PC-9 (cell line): ENCODE measurements around the gene SLC52A3. TPM values are rescaled to one million over a fixed set of nuclear protein-coding genes. Genes with fewer than 3 reads are reported as not detected.

Source experiments
- BruUV-seq: library from RNA; stranded (reverse); fragments of 400-500 nt; replicated peaks from 2 replicates; lab custom pipeline; 2021; lab: Mats Ljungman, UMichigan
- CTCF ChIA-PET: fragments of 300-600 bp; sonication (Branson Sonifier 250); formaldehyde crosslinking; loops from one replicate; lab custom pipeline; 2022; ENCODE audit warnings: antibody characterized with exemption; lab: Charles Lee
- POLR2A ChIA-PET: fragments of 300-600 bp; sonication (Branson Sonifier 250); formaldehyde crosslinking; loops from one replicate; lab custom pipeline; 2022; ENCODE audit warnings: antibody characterized with exemption; ENCODE audit not compliant: unreplicated experiment; lab: Charles Lee
- DNase-seq, 2 experiments: peaks; one replicate each; pipeline versions ENCODE4 v3.0.0 to v3.0.0-alpha.2; 2015 to 2022; ENCODE audit warnings: mixed read lengths in 1 of 2
- H2AFZ ChIP-seq: fragments of 200-600 bp; sonication (generic); 2 replicates; pipeline ENCODE4 v1.8.1; 2017; ENCODE audit warnings: antibody characterized with exemption
- H3F3A ChIP-seq: fragments of 200-600 bp; sonication (generic); 2 replicates; pipeline ENCODE4 v1.8.1; 2017; ENCODE audit warnings: antibody characterized with exemption, mild to moderate bottlenecking, low read depth; ENCODE audit not compliant: insufficient read depth
- H3K27ac ChIP-seq: fragments of 200-600 bp; sonication (generic); 2 replicates; pipeline ENCODE4 v1.6.1; 2016; ENCODE audit warnings: mixed run types
- H3K27me3 ChIP-seq: fragments of 200-600 bp; sonication (generic); 2 replicates; pipeline ENCODE4 v1.6.1; 2016; ENCODE audit warnings: low read depth, mixed run types; ENCODE audit not compliant: insufficient read depth
- H3K36me3 ChIP-seq: fragments of 200-600 bp; sonication (generic); 2 replicates; pipeline ENCODE4 v1.6.1; 2016; ENCODE audit warnings: low read depth, mixed run types
- H3K4me1 ChIP-seq: fragments of 200-600 bp; sonication (generic); replicated peaks from 2 replicates; pipeline ENCODE4 v1.6.1; 2016; ENCODE audit warnings: mixed run types; ENCODE audit not compliant: insufficient read depth
- H3K4me2 ChIP-seq: fragments of 200-600 bp; sonication (generic); 2 replicates; pipeline ENCODE4 v1.6.1; 2017; ENCODE audit warnings: mixed run types
- H3K4me3 ChIP-seq: fragments of 200-600 bp; sonication (generic); 2 replicates; pipeline ENCODE4 v1.6.1; 2016; ENCODE audit warnings: mixed run types
- H3K79me2 ChIP-seq: fragments of 200-600 bp; sonication (generic); 2 replicates; pipeline ENCODE4 v1.6.1; 2017; ENCODE audit warnings: low read depth, mixed run types
- H3K9me2 ChIP-seq: fragments of 200-600 bp; sonication (generic); 2 replicates; pipeline ENCODE4 v1.8.1; 2017; ENCODE audit warnings: mild to moderate bottlenecking; ENCODE audit not compliant: insufficient read depth
- H3K9me3 ChIP-seq: fragments of 200-600 bp; sonication (generic); 2 replicates; pipeline ENCODE4 v1.8.1; 2016; ENCODE audit warnings: low read depth; ENCODE audit not compliant: insufficient read depth
- H4K20me1 ChIP-seq: fragments of 200-600 bp; sonication (generic); 2 replicates; pipeline ENCODE4 v1.8.1; 2017; ENCODE audit not compliant: insufficient read depth
- CTCF ChIP-seq: fragments of 200-600 bp; sonication (generic); conservative IDR thresholded peaks from 2 replicates; pipeline ENCODE4 v1.6.1; 2017; ENCODE audit warnings: mixed run types, antibody characterized with exemption, mild to moderate bottlenecking, moderate library complexity
- EZH2 ChIP-seq: fragments of 200-600 bp; sonication (generic); IDR thresholded peaks from 2 replicates; pipeline ENCODE4 v1.8.0; 2017; ENCODE audit warnings: antibody characterized with exemption, low read depth
- intact Hi-C: fragments of 100-400 bp; cut with micrococcal nuclease; formaldehyde crosslinking; loops from one replicate; pipeline ENCODE4 v1.10.0; 2022; ENCODE audit not compliant: unreplicated experiment
- total RNA-seq: library from RNA; stranded (reverse); gene quantifications from 2 replicates; pipeline ENCODE4 v1.2.3, GENCODE V29; 2021

The SLC52A3 gene
- total RNA-seq, 1 experiment from 2014 or later = 6.9 TPM

- H3F3A ChIP-seq = no peaks in the 10 kb centered on the region
- no TSS peak for BruUV-seq
- peaks cover 2% of the 10 kb centered on the region; the same call in 1 of the 2 replicates for H3K9me3 ChIP-seq
- no peaks in the 10 kb centered on the region for H3K79me2 ChIP-seq
- no peaks in the 10 kb centered on the region for H4K20me1 ChIP-seq
- H3K36me3 ChIP-seq = no peaks in the 10 kb centered on the region
- H3K27ac ChIP-seq = no peak overlapping the region
- DNase-seq = no peak
- intact Hi-C loops = no loop called here
- H3K4me1 ChIP-seq = no peaks in the 10 kb centered on the region
- TF ChIP-seq EZH2 (no peak), CTCF (no peak)
- CTCF ChIA-PET = no interaction called here
- POLR2A ChIA-PET = interaction anchor here (0.6 kb wide), 1 partner anchor 396 kb away, joined by 4 read pairs; no protein-coding TSS in a partner anchor
- no peaks in the 10 kb centered on the region for H3K9me2 ChIP-seq
- H3K4me3 ChIP-seq = no peak overlapping the region
- H3K4me2 ChIP-seq = no peak overlapping the region
- H3K27me3 ChIP-seq = peaks cover 37% of the 10 kb centered on the region
- H2AFZ ChIP-seq = no peak overlapping the region
Observed at GRCh38 chr20:714453-714852, 53.8 kb downstream of the SLC52A3 start.

GRCh38 chr20:711576-711975 lies 56.7 kb downstream of the SLC52A3 start:
- CTCF ChIA-PET = no interaction called here
- Histone ChIP-seq H3K4me2 (no peak overlapping the region), H3K9me2 (no peaks in the 10 kb centered on the region), H3K4me1 (no peaks in the 10 kb centered on the region), H4K20me1 (no peaks in the 10 kb centered on the region), H3K36me3 (no peaks in the 10 kb centered on the region), H3K27me3 (peaks cover 19% of the 10 kb centered on the region; the same call in 1 of the 2 replicates), H3K79me2 (no peaks in the 10 kb centered on the region), H3K9me3 (peaks cover 2% of the 10 kb centered on the region; the same call in 1 of the 2 replicates), H3F3A (no peaks in the 10 kb centered on the region), H3K27ac (no peak overlapping the region), H2AFZ (no peak overlapping the region), H3K4me3 (no peak overlapping the region)
- BruUV-seq = no TSS peak
- TF ChIP-seq CTCF = no peak
- TF ChIP-seq EZH2 = no peak
- POLR2A ChIA-PET = no interaction called here
- intact Hi-C loops = no loop called here
- no peak for DNase-seq

GRCh38 chr20:710780-711450 lies 57.4 kb downstream of the SLC52A3 start:
- Histone ChIP-seq H3K4me3 (no peak overlapping the region), H3K27ac (no peak overlapping the region), H3K4me1 (no peaks in the 10 kb centered on the region), H2AFZ (no peak overlapping the region), H3K27me3 (peaks cover 20% of the 10 kb centered on the region; the same call in 1 of the 2 replicates), H4K20me1 (no peaks in the 10 kb centered on the region), H3F3A (no peaks in the 10 kb centered on the region), H3K9me3 (peaks cover 2% of the 10 kb centered on the region; the same call in 1 of the 2 replicates), H3K79me2 (no peaks in the 10 kb centered on the region), H3K9me2 (no peaks in the 10 kb centered on the region), H3K36me3 (no peaks in the 10 kb centered on the region), H3K4me2 (no peak overlapping the region)
- no TSS peak for BruUV-seq
- DNase-seq = peak in 1 of 2 experiments; percentile 2
- ChIA-PET CTCF (no interaction called here), POLR2A (no interaction called here)
- TF ChIP-seq EZH2 = no peak
- intact Hi-C loops = no loop called here

Other genes starting within 250 kb of the SLC52A3 start
- gene CSNK2A1, start 224.7 kb downstream of the SLC52A3 start, total RNA-seq = 187 and 222 TPM in 2 replicates
- gene TCF15, start 158.2 kb downstream of the SLC52A3 start, total RNA-seq = not detected in 2 replicates
- 167 and 204 TPM in 2 replicates for gene SRXN1, start 115.3 kb downstream of the SLC52A3 start, total RNA-seq
- not detected in 2 replicates for gene SCRT2, start 92.7 kb downstream of the SLC52A3 start, total RNA-seq
- 30.8 and 36.6 TPM in 2 replicates for gene FAM110A, start 65.2 kb upstream of the SLC52A3 start, total RNA-seq
- gene ANGPT4, start 147.8 kb upstream of the SLC52A3 start, total RNA-seq = not detected in 2 replicates
- not detected in 2 replicates for gene RSPO4, start 233.8 kb upstream of the SLC52A3 start, total RNA-seq